Measurements from ENCODE around the gene SLC38A1.

SLC38A1 gene

GRCh38 chr12:46269429-46270241 is 792 bp upstream of the SLC38A1 start:
- no peak for TF ChIP-seq CTCF (IDR thresholded peaks at IDR 0.05; ENCODE audit: low read depth, low read length)
- DNase-seq (ENCODE audit: extremely low read depth, low read depth) = no peak

GRCh38 chr12:46267825-46268582 is 839 bp downstream of the SLC38A1 start:
- TF ChIP-seq CTCF (IDR thresholded peaks at IDR 0.05; ENCODE audit: low read depth, low read length) = no peak
- no peak for DNase-seq (ENCODE audit: extremely low read depth, low read depth)

- no peak for TF ChIP-seq CTCF (IDR thresholded peaks at IDR 0.05; ENCODE audit: low read depth, low read length)
- no peak for DNase-seq (ENCODE audit: extremely low read depth, low read depth)
Measured at GRCh38 chr12:46267575-46267824, 1.3 kb downstream of the SLC38A1 start.

- TF ChIP-seq CTCF (IDR thresholded peaks at IDR 0.05; ENCODE audit: low read depth, low read length) = no peak
- DNase-seq (ENCODE audit: extremely low read depth, low read depth) = no peak
Measured at GRCh38 chr12:46266869-46267574, 1.8 kb downstream of the SLC38A1 start.

- TF ChIP-seq CTCF (IDR thresholded peaks at IDR 0.05; ENCODE audit: low read depth, low read length) = no peak
- DNase-seq (ENCODE audit: extremely low read depth, low read depth) = no peak
Measured at GRCh38 chr12:46266382-46266791, 2.5 kb downstream of the SLC38A1 start.

- DNase-seq (ENCODE audit: extremely low read depth, low read depth) = no peak
- no peak for TF ChIP-seq CTCF (IDR thresholded peaks at IDR 0.05; ENCODE audit: low read depth, low read length)
Measured at GRCh38 chr12:46265734-46266133, 3.1 kb downstream of the SLC38A1 start.

- DNase-seq (ENCODE audit: extremely low read depth, low read depth) = no peak
- TF ChIP-seq CTCF (IDR thresholded peaks at IDR 0.05; ENCODE audit: low read depth, low read length) = no peak
Measured at GRCh38 chr12:46265102-46265501, 3.7 kb downstream of the SLC38A1 start.
